Loucy (cell line): ENCODE results near the gene SYT2.

Experiments
- CTCF ChIP-seq: fragments of 200-600 bp; sonication (generic); conservative IDR thresholded peaks from 2 replicates; pipeline ENCODE4 v1.5.1; 2014; ENCODE audit warnings: mild to moderate bottlenecking, antibody characterized with exemption, low read length
- EZH2phosphoT487 ChIP-seq: fragments of 200-600 bp; IDR thresholded peaks from 2 replicates; pipeline ENCODE4 v1.6.1; 2018; ENCODE audit warnings: antibody characterized with exemption, mild to moderate bottlenecking, moderate library complexity, borderline replicate concordance

GRCh38 chr1:202708456-202709275 is 1.6 kb downstream of the SYT2 start:
- TF ChIP-seq CTCF, result no peak
- no peak for TF ChIP-seq EZH2phosphoT487
